ENCODE data around the gene METTL16. TPM values are rescaled to one million over a fixed set of nuclear protein-coding genes. Genes with fewer than 3 reads are reported as not detected.

Gene METTL16
- total RNA-seq, 1 donor from 2014 or later = 18.0 TPM

GRCh38 chr17:2380226-2380922 lies 131.3 kb downstream of the METTL16 start:
- no peak for DNase-seq

GRCh38 chr17:2379489-2380225 lies 132.0 kb downstream of the METTL16 start:
- no peak for DNase-seq

GRCh38 chr17:2378905-2379304 lies 132.8 kb downstream of the METTL16 start:
- no peak for DNase-seq

- DNase-seq = no peak
These were observed 134.0 kb downstream of the METTL16 start for GRCh38 chr17:2377659-2378058.

- DNase-seq = no peak
These were observed 135.6 kb downstream of the METTL16 start for GRCh38 chr17:2376107-2376506.

- DNase-seq = no peak
These were observed 136.3 kb downstream of the METTL16 start for GRCh38 chr17:2375406-2375805.

GRCh38 chr17:2374549-2375285 lies 137.0 kb downstream of the METTL16 start:
- DNase-seq = no peak

GRCh38 chr17:2373179-2373578 lies 138.5 kb downstream of the METTL16 start:
- DNase-seq = no peak

GRCh38 chr17:2372681-2373080 lies 139.0 kb downstream of the METTL16 start:
- no peak for DNase-seq

GRCh38 chr17:2372180-2372579 lies 139.5 kb downstream of the METTL16 start:
- no peak for DNase-seq

GRCh38 chr17:2371183-2372130 lies 140.2 kb downstream of the METTL16 start:
- DNase-seq = no peak

- DNase-seq = no peak
These were observed 141.5 kb downstream of the METTL16 start for GRCh38 chr17:2370211-2370589.

- DNase-seq = no peak
These were observed 142.0 kb downstream of the METTL16 start for GRCh38 chr17:2369551-2370210.

GRCh38 chr17:2369039-2369438 lies 142.6 kb downstream of the METTL16 start:
- no peak for DNase-seq

- DNase-seq = no peak
These were observed 143.3 kb downstream of the METTL16 start for GRCh38 chr17:2368359-2368758.

GRCh38 chr17:2366747-2367494 lies 144.8 kb downstream of the METTL16 start:
- no peak for DNase-seq
